Subcutaneous abdominal adipose tissue (tissue), 5 donors: ENCODE data around the gene TARP.
"Not testable (repeated sequence)": the region's sequence is repeated elsewhere in the genome, so short reads cannot be mapped to it uniquely, and the experiment has no call there.

Experiments
- H3K27ac ChIP-seq: one replicate; pipeline ENCODE4 v1.7.0; 2013; ENCODE audit warnings: low read depth, mild to moderate bottlenecking, inconsistent platforms, low read length, moderate library complexity
- H3K27me3 ChIP-seq, 5 donors: one replicate each; pipeline ENCODE4 v1.7.0; 2013; ENCODE audit warnings: low read length in 5 of 5, inconsistent platforms in 1 of 5; ENCODE audit not compliant: control insufficient read depth in 5 of 5, insufficient read depth in 4 of 5
- H3K36me3 ChIP-seq, 5 donors: one replicate each; pipeline ENCODE4 v1.7.0; 2013; ENCODE audit warnings: low read length in 5 of 5; ENCODE audit not compliant: control insufficient read depth in 5 of 5, insufficient read depth in 5 of 5
- H3K4me1 ChIP-seq, 5 donors: one replicate each; pipeline ENCODE4 v1.7.0; 2013; ENCODE audit warnings: low read length in 5 of 5, mild to moderate bottlenecking in 3 of 5, moderate library complexity in 1 of 5; ENCODE audit not compliant: control insufficient read depth in 5 of 5, insufficient read depth in 5 of 5
- H3K4me3 ChIP-seq, 5 donors: one replicate each; pipeline ENCODE4 v1.7.0; 2013; ENCODE audit warnings: low read length in 5 of 5, low read depth in 1 of 5
- H3K9ac ChIP-seq, 5 donors: one replicate each; pipeline ENCODE4 v1.7.0; 2013; ENCODE audit warnings: low read length in 5 of 5, mild to moderate bottlenecking in 4 of 5, moderate library complexity in 3 of 5
- H3K9me3 ChIP-seq, 5 donors: one replicate each; pipeline ENCODE4 v1.7.0; 2013; ENCODE audit warnings: low read length in 5 of 5; ENCODE audit not compliant: control insufficient read depth in 5 of 5
- donor health status: healthy.
- donor health status: healthy.
- donor health status: healthy.
- donor health status: healthy.
- donor health status: healthy.

The TARP gene

DNA sequence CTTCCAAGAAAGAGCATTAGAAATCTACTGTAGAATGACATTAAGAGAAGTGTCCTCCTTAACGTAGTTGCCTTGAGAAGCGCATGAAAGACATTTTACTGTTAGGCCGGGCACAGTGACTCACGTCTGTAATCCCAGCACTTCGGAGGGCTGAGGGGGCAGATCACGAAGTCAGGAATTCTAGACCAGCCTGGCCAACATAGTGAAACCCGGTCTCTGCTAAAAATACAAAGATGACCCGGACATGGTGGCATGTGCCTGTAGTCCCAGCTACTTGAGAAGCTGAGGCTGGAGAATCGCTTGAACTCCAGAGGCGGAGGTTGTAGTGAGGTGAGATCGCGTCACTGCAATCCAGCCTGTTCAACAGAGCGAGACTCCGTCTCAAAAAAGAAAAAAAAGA lies 28.9 kb downstream of the TARP start:
- Histone ChIP-seq H3K27ac (no peak overlapping the region), H3K9ac (no peak overlapping the region), H3K4me1 (peaks cover 0 to 3% (median 0%) of the 10 kb centered on the region in 5 donors), H3K4me3 (no peak overlapping the region), H3K27me3 (no peaks in the 10 kb centered on the region), H3K9me3 (no peaks in the 10 kb centered on the region), H3K36me3 (no peaks in the 10 kb centered on the region)

DNA sequence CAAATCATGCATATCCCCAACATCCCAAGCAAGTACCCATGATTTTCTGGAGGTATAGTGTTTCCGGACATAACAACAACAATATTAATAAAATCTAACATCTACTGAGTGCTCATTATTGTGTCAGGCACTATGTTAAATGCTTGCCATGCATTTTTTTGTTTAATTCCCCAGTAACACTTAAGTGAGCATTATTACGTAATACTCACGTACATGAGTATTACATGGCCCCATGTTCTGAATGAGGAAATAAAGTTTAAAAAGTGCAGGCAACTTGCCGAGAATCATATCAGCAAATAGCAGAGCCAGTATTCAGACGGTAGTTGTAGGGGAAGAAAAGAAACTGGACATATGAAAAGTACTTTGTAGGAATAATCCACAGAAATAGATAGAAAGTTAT lies 30.1 kb downstream of the TARP start:
- H3K36me3 ChIP-seq, H3K9ac ChIP-seq, H3K4me3 ChIP-seq, H3K4me1 ChIP-seq, H3K27ac ChIP-seq, H3K27me3 ChIP-seq, H3K9me3 ChIP-seq: not testable (repeated sequence)

DNA sequence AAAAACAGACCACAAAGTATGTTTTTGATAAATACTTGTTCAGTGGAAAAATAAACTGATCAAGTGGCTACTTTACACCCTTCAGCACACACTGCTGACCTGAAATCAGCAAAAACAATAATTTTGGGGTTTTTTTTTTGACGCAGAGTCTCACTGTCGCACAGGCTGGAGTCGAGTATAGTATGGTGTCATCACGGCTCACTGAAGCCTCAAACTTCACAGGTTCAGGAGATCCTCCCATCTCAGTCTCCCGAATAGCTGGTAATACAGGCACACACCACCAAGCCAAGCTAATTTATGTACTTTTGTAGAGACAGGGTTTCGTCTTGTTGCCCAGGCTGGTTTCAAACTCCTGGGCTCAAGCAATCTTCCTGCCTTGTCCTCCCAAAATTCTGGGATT lies 30.6 kb downstream of the TARP start:
- Histone ChIP-seq H3K4me1 (peaks cover 0 to 3% (median 0%) of the 10 kb centered on the region in 5 donors), H3K4me3 (no peak overlapping the region), H3K36me3 (no peaks in the 10 kb centered on the region), H3K27me3 (no peaks in the 10 kb centered on the region), H3K27ac (no peak overlapping the region), H3K9ac (no peak overlapping the region), H3K9me3 (no peaks in the 10 kb centered on the region)

DNA sequence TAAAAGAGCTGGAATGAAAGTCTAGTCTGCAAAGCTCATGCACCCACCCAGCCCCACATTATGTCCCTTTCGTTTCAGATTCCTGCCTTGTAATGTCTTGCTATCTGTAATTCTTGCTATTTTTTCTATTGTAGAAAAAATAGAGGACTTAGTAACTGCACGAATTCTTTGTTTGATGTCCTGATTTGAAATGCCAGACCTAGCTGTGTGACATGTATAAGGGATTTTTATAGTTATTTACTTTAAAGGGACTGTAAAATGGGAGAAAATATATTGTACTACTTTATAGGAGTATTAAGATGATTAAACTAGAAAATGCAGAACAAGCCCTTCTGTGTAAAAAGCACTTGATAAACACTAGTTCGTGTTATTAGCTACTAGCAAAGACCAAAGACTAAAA lies 32.4 kb downstream of the TARP start:
- no peaks in the 10 kb centered on the region for H3K36me3 ChIP-seq
- H3K4me3 ChIP-seq: no peak overlapping the region
- H3K9me3 ChIP-seq: no peaks in the 10 kb centered on the region
- H3K27me3 ChIP-seq: no peaks in the 10 kb centered on the region
- H3K9ac ChIP-seq: no peak overlapping the region
- H3K4me1 ChIP-seq: peaks cover 0 to 7% (median 0%) of the 10 kb centered on the region in 5 donors
- H3K27ac ChIP-seq: no peak overlapping the region

DNA sequence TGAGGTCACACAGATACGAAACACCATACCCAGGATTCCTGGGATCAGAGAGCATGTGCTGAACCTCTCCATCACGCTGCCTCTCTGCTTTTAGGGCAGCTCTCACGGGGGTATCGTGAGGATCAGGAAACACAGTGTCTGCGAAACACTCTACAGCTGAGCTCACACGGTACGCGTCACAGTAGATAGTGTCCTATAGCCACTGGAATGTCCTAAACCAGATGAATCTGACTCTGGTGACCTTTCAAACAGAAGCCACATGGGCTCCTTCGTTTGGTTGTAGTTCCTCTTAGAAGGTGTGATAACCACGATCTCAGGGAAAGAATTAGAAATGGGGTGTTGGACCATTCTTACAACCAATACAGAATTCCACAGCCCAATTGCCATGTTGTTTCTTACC lies 34.3 kb downstream of the TARP start:
- not testable (repeated sequence) for H3K27ac ChIP-seq, H3K36me3 ChIP-seq, H3K4me3 ChIP-seq, H3K27me3 ChIP-seq, H3K4me1 ChIP-seq, H3K9ac ChIP-seq, H3K9me3 ChIP-seq

DNA sequence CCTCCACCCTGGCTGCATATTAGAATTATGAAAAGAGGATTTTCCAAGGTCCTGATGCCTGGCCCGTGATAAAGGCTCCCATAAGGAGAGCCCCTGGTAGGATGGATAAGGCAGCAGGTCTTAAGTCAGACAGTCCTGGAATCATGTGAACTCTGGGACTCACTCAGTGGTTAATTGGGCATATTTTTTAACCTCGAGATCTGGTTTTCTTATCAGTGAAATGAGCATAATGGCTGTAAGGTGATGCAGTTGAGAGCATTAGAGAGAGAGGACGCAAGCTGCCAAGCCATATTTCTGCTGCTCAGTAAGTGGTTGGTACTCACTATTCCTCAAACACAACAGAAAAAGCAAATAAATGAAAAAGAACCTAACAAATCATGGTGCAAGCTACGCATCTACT lies 37.8 kb downstream of the TARP start:
- H3K4me3 ChIP-seq: no peak overlapping the region
- no peak overlapping the region for H3K27ac ChIP-seq
- no peaks in the 10 kb centered on the region for H3K9me3 ChIP-seq

DNA sequence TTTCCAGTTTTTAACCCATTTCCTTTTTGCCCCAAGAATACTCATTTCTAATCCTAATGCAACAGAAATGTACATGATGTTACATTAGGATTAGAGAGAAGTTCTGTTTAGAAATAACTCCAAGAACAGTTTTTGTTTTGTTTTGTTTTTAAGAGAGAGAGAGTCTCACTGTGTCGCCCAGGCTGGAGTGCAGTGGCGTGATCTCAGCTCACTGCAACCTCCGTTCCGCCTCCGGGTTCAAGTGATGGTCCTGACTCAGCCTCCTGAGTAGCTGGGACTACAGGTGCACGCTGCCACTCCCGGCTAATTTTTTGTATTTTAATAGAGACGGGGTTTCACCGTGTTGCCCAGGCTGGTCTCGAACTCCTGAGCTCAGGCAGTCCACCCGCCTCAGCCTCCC lies 38.7 kb downstream of the TARP start:
- peaks cover 2 to 17% (median 12%) of the 10 kb centered on the region in 5 donors for H3K36me3 ChIP-seq
- H3K4me1 ChIP-seq, H3K9ac ChIP-seq, H3K4me3 ChIP-seq, H3K27ac ChIP-seq, H3K9me3 ChIP-seq, H3K27me3 ChIP-seq: not testable (repeated sequence)

More for the DNA sequence above, 37.8 kb downstream of the TARP start:
- H3K27me3 ChIP-seq: no peaks in the 10 kb centered on the region
- no peak overlapping the region for H3K9ac ChIP-seq
- peaks cover 0 to 9% (median 5%) of the 10 kb centered on the region in 5 donors for H3K36me3 ChIP-seq
- peaks cover 0 to 7% (median 0%) of the 10 kb centered on the region in 5 donors for H3K4me1 ChIP-seq

DNA sequence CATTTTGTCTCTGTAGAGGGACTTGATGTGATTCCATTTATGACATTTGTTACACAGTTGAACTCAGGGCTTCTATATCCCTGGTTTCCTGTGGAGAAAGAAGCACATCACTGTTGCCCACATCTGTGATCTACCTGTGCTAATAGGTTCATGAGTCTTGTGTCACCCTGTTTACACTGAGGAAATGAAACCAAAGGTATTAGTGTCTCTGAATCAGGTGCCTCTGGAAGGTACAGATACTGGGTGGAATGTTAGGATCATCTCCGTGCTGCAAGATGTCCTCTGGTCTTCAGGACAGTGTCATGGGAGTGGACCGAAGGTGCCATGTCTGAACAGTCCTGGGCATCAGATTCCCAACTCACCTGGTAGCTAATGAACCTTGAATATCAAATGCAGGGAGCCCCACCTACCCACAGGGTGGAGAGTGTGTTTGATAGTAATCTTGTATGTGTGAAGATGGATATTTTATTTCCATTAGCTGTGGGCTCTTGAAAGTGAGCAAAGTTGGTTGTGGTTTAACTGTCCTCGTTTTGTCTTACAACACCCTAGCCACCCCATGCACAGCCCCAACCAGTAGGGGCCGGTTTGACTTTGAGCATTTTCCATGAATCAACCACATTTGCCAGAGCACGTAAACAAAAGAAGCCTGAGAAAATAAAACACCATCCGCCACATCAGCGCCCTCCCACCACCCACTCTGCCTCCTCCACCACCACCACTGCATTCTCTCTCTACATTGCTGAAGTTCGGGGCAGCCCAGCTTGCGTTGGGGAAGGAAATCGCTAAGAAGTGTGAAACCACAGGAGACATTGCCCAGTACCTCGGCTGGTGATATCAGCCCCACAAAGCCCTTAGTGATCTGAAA lies 40.7 kb downstream of the TARP start:
- peaks cover 14 to 32% (median 22%) of the 10 kb centered on the region in 5 donors for H3K36me3 ChIP-seq
- no peak overlapping the region for H3K27ac ChIP-seq
- H3K9me3 ChIP-seq: no peaks in the 10 kb centered on the region
- H3K4me3 ChIP-seq: no peak overlapping the region
- peaks cover 0 to 7% (median 0%) of the 10 kb centered on the region in 5 donors for H3K4me1 ChIP-seq
- no peak overlapping the region for H3K9ac ChIP-seq
- H3K27me3 ChIP-seq: no peaks in the 10 kb centered on the region

DNA sequence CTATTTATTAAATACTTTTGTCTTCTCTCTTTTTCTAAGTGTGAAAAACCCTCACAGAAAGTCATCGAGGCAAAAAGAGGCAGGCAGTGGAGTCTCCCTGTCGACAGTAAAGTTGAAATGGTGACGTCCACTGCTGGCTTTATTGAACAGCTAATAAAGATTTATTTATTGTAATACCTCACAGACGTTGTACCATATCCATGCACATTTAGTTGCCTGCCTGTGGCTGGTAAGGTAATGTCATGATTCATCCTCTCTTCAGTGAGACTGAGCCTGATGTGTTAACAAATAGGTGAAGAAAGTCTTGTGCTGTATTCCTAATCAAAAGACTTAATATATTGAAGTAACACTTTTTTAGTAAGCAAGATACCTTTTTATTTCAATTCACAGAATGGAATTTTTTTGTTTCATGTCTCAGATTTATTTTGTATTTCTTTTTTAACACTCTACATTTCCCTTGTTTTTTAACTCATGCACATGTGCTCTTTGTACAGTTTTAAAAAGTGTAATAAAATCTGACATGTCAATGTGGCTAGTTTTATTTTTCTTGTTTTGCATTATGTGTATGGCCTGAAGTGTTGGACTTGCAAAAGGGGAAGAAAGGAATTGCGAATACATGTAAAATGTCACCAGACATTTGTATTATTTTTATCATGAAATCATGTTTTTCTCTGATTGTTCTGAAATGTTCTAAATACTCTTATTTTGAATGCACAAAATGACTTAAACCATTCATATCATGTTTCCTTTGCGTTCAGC lies 43.4 kb downstream of the TARP start:
- no peaks in the 10 kb centered on the region for H3K4me1 ChIP-seq
- no peak overlapping the region for H3K27ac ChIP-seq
- H3K27me3 ChIP-seq: no peaks in the 10 kb centered on the region
- H3K9ac ChIP-seq: no peak overlapping the region
- H3K36me3 ChIP-seq: peaks cover 18 to 43% (median 28%) of the 10 kb centered on the region in 5 donors
- H3K4me3 ChIP-seq: no peak overlapping the region
- no peaks in the 10 kb centered on the region for H3K9me3 ChIP-seq

DNA sequence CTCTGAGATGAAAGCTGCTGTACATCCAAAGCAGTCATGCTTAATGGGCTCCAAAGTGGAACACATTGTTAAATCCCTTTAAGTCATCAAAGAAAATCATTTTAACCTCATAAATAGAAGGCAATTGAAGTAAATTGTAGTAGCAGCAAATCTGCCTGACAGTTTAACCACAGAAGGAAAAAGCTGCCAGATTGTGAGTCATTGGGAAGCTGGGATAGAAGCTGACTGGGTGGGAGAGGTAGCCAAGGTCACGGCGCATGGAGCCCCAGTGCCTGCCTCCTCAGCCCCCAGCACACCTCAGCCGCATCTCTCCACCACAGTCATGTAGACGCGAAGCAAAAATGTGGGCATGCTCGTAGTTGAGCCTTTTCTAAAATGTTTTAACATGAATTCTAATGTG lies 44.0 kb downstream of the TARP start:
- H3K27ac ChIP-seq: no peak overlapping the region
- no peak overlapping the region for H3K4me3 ChIP-seq
- no peaks in the 10 kb centered on the region for H3K4me1 ChIP-seq
- H3K36me3 ChIP-seq: peaks cover 18 to 48% (median 30%) of the 10 kb centered on the region in 5 donors
- H3K9ac ChIP-seq: no peak overlapping the region
- H3K27me3 ChIP-seq: no peaks in the 10 kb centered on the region
- H3K9me3 ChIP-seq: no peaks in the 10 kb centered on the region
